ENCODE results near the gene GADD45A.
A peak's percentile ranks its signal among the peaks of the same experiment; 100 is the strongest.
"Not testable (repeated sequence)": the region's sequence is repeated elsewhere in the genome, so short reads cannot be mapped to it uniquely, and the experiment has no call there.

Gene GADD45A

GRCh38 chr1:67657152-67657551 is 27.8 kb upstream of the GADD45A start:
- H3K27ac Mint-ChIP-seq; H3K36me3 Mint-ChIP-seq; H3K4me1 Mint-ChIP-seq; H3K4me3 Mint-ChIP-seq; H3K9me3 Mint-ChIP-seq; ATAC-seq; DNase-seq (ENCODE audit: low spot score in 2 of 2): not testable (repeated sequence)

- Mint-ChIP-seq H3K4me1 (no peaks in the 10 kb centered on the region), H3K9me3 (no peaks in the 10 kb centered on the region), H3K4me3 (no peak overlapping the region), H3K36me3 (no peaks in the 10 kb centered on the region), H3K27ac (no peak overlapping the region)
- DNase-seq (ENCODE audit: low spot score in 2 of 2) (no peak), ATAC-seq (no peak)
These were observed 25.8 kb upstream of the GADD45A start for GRCh38 chr1:67659229-67659628.

- Mint-ChIP-seq H3K9me3 (no peaks in the 10 kb centered on the region), H3K36me3 (no peaks in the 10 kb centered on the region), H3K27ac (no peak overlapping the region), H3K4me1 (no peaks in the 10 kb centered on the region), H3K4me3 (no peak overlapping the region)
- no peak for ATAC-seq
- DNase-seq (ENCODE audit: low spot score in 2 of 2), result no peak
These were observed 22.1 kb upstream of the GADD45A start for GRCh38 chr1:67662884-67663283.

GRCh38 chr1:67664048-67664447 is 21.0 kb upstream of the GADD45A start:
- Mint-ChIP-seq H3K36me3 (no peaks in the 10 kb centered on the region), H3K4me1 (no peaks in the 10 kb centered on the region), H3K4me3 (no peak overlapping the region), H3K27ac (no peak overlapping the region), H3K9me3 (no peaks in the 10 kb centered on the region)
- DNase-seq (ENCODE audit: low spot score in 2 of 2) (no peak), ATAC-seq (no peak)

- H3K4me3 Mint-ChIP-seq; ATAC-seq; H3K27ac Mint-ChIP-seq; H3K4me1 Mint-ChIP-seq; H3K36me3 Mint-ChIP-seq; DNase-seq (ENCODE audit: low spot score in 2 of 2); H3K9me3 Mint-ChIP-seq: not testable (repeated sequence)
These were observed 19.7 kb upstream of the GADD45A start for GRCh38 chr1:67665307-67665706.

GRCh38 chr1:67666636-67667035 is 18.4 kb upstream of the GADD45A start:
- Mint-ChIP-seq H3K9me3 (no peaks in the 10 kb centered on the region), H3K36me3 (no peaks in the 10 kb centered on the region), H3K4me1 (no peaks in the 10 kb centered on the region), H3K27ac (no peak overlapping the region), H3K4me3 (no peak overlapping the region)
- DNase-seq (ENCODE audit: low spot score in 2 of 2) (no peak), ATAC-seq (no peak)

- H3K9me3 Mint-ChIP-seq, result no peaks in the 10 kb centered on the region
- peaks cover 6% of the 10 kb centered on the region for H3K4me1 Mint-ChIP-seq
- H3K36me3 Mint-ChIP-seq, result no peaks in the 10 kb centered on the region
- no peak for ATAC-seq
- no peak overlapping the region for H3K27ac Mint-ChIP-seq
- no peak overlapping the region for H3K4me3 Mint-ChIP-seq
- no peak for DNase-seq (ENCODE audit: low spot score in 2 of 2)
These were observed 16.3 kb upstream of the GADD45A start for GRCh38 chr1:67668660-67669059.

- peaks cover 16% of the 10 kb centered on the region for H3K4me1 Mint-ChIP-seq
- DNase-seq (ENCODE audit: low spot score in 2 of 2) (no peak), ATAC-seq (no peak)
- no peaks in the 10 kb centered on the region for H3K36me3 Mint-ChIP-seq
- no peak overlapping the region for H3K27ac Mint-ChIP-seq
- no peak overlapping the region for H3K4me3 Mint-ChIP-seq
- no peaks in the 10 kb centered on the region for H3K9me3 Mint-ChIP-seq
These were observed 12.7 kb upstream of the GADD45A start for GRCh38 chr1:67672260-67672803.

- DNase-seq (ENCODE audit: low spot score in 2 of 2) (no peak), ATAC-seq (no peak)
- H3K9me3 Mint-ChIP-seq, result no peaks in the 10 kb centered on the region
- peaks cover 16% of the 10 kb centered on the region for H3K4me1 Mint-ChIP-seq
- peak overlapping the region; percentile 24 for H3K27ac Mint-ChIP-seq
- no peaks in the 10 kb centered on the region for H3K36me3 Mint-ChIP-seq
- no peak overlapping the region for H3K4me3 Mint-ChIP-seq
These were observed 11.4 kb upstream of the GADD45A start for GRCh38 chr1:67673468-67674201.

GRCh38 chr1:67674260-67675011 is 10.6 kb upstream of the GADD45A start:
- Mint-ChIP-seq H3K9me3 (no peaks in the 10 kb centered on the region), H3K4me1 (peaks cover 16% of the 10 kb centered on the region), H3K27ac (peak overlapping the region; percentile 5), H3K36me3 (no peaks in the 10 kb centered on the region), H3K4me3 (peak overlapping the region; percentile 6)
- ATAC-seq (peak; percentile 88), DNase-seq (ENCODE audit: low spot score in 2 of 2) (peak in 1 of 2 donors; percentile 62)

- Mint-ChIP-seq H3K27ac (no peak overlapping the region), H3K4me3 (no peak overlapping the region), H3K4me1 (peaks cover 16% of the 10 kb centered on the region), H3K36me3 (no peaks in the 10 kb centered on the region), H3K9me3 (no peaks in the 10 kb centered on the region)
- DNase-seq (ENCODE audit: low spot score in 2 of 2), result no peak
- ATAC-seq, result no peak
These were observed 9.2 kb upstream of the GADD45A start for GRCh38 chr1:67675800-67676199.

- H3K36me3 Mint-ChIP-seq, result no peaks in the 10 kb centered on the region
- DNase-seq (ENCODE audit: low spot score in 2 of 2) (no peak), ATAC-seq (no peak)
- no peak overlapping the region for H3K27ac Mint-ChIP-seq
- H3K4me3 Mint-ChIP-seq, result no peak overlapping the region
- peaks cover 16% of the 10 kb centered on the region for H3K4me1 Mint-ChIP-seq
- no peaks in the 10 kb centered on the region for H3K9me3 Mint-ChIP-seq
These were observed 8.7 kb upstream of the GADD45A start for GRCh38 chr1:67676287-67676686.

- H3K9me3 Mint-ChIP-seq, result no peaks in the 10 kb centered on the region
- no peak overlapping the region for H3K27ac Mint-ChIP-seq
- H3K4me3 Mint-ChIP-seq, result no peak overlapping the region
- no peaks in the 10 kb centered on the region for H3K36me3 Mint-ChIP-seq
- no peak for DNase-seq (ENCODE audit: low spot score in 2 of 2)
- H3K4me1 Mint-ChIP-seq, result peaks cover 16% of the 10 kb centered on the region
- ATAC-seq, result no peak
These were observed 8.1 kb upstream of the GADD45A start for GRCh38 chr1:67676946-67677345.

GRCh38 chr1:67677408-67677807 is 7.6 kb upstream of the GADD45A start:
- Mint-ChIP-seq H3K4me1 (peaks cover 16% of the 10 kb centered on the region), H3K4me3 (no peak overlapping the region), H3K36me3 (no peaks in the 10 kb centered on the region), H3K9me3 (no peaks in the 10 kb centered on the region), H3K27ac (no peak overlapping the region)
- DNase-seq (ENCODE audit: low spot score in 2 of 2) (no peak), ATAC-seq (no peak)

GRCh38 chr1:67677930-67678329 is 7.1 kb upstream of the GADD45A start:
- ATAC-seq, result no peak
- Mint-ChIP-seq H3K4me1 (peaks cover 16% of the 10 kb centered on the region), H3K9me3 (no peaks in the 10 kb centered on the region), H3K27ac (no peak overlapping the region), H3K4me3 (no peak overlapping the region), H3K36me3 (no peaks in the 10 kb centered on the region)
- no peak for DNase-seq (ENCODE audit: low spot score in 2 of 2)

- Mint-ChIP-seq H3K9me3 (no peaks in the 10 kb centered on the region), H3K4me3 (no peak overlapping the region), H3K4me1 (peaks cover 17% of the 10 kb centered on the region), H3K36me3 (peaks cover 10% of the 10 kb centered on the region), H3K27ac (no peak overlapping the region)
- ATAC-seq (no peak), DNase-seq (ENCODE audit: low spot score in 2 of 2) (no peak)
These were observed 5.3 kb upstream of the GADD45A start for GRCh38 chr1:67679691-67680090.
